ENCODE results near the gene STK32C.

Gene STK32C

GRCh38 chr10:132170561-132171361, 137.0 kb downstream of the STK32C start:
- in situ Hi-C loops (cut with MboI; ENCODE audit: low sequenced_read_pairs, unreplicated experiment) = no loop called here
- TF ChIP-seq CTCF (IDR thresholded peaks at IDR 0.05; ENCODE audit: borderline replicate concordance, control extremely low read depth, extremely low read depth, insufficient read depth, missing control alignments) = no peak
- DNase-seq (ENCODE audit: low spot score) = no peak

- no peak for DNase-seq (ENCODE audit: low spot score)
- no peak for TF ChIP-seq CTCF (IDR thresholded peaks at IDR 0.05; ENCODE audit: borderline replicate concordance, control extremely low read depth, extremely low read depth, insufficient read depth, missing control alignments)
- in situ Hi-C loops (cut with MboI; ENCODE audit: low sequenced_read_pairs, unreplicated experiment) = no loop called here
These were observed 137.8 kb downstream of the STK32C start for GRCh38 chr10:132169766-132170560.

- TF ChIP-seq CTCF (IDR thresholded peaks at IDR 0.05; ENCODE audit: borderline replicate concordance, control extremely low read depth, extremely low read depth, insufficient read depth, missing control alignments) = no peak
- DNase-seq (ENCODE audit: low spot score) = no peak
- in situ Hi-C loops (cut with MboI; ENCODE audit: low sequenced_read_pairs, unreplicated experiment) = no loop called here
These were observed 138.6 kb downstream of the STK32C start for GRCh38 chr10:132169031-132169765.

- no peak for TF ChIP-seq CTCF (IDR thresholded peaks at IDR 0.05; ENCODE audit: borderline replicate concordance, control extremely low read depth, extremely low read depth, insufficient read depth, missing control alignments)
- no peak for DNase-seq (ENCODE audit: low spot score)
These were observed 139.1 kb downstream of the STK32C start for GRCh38 chr10:132168571-132169030.

GRCh38 chr10:132167976-132168375, 139.8 kb downstream of the STK32C start:
- no peak for DNase-seq (ENCODE audit: low spot score)
- in situ Hi-C loops (cut with MboI; ENCODE audit: low sequenced_read_pairs, unreplicated experiment) = no loop called here
- TF ChIP-seq CTCF (IDR thresholded peaks at IDR 0.05; ENCODE audit: borderline replicate concordance, control extremely low read depth, extremely low read depth, insufficient read depth, missing control alignments) = no peak

More at GRCh38 chr10:132168571-132169030, 139.1 kb downstream of the STK32C start:
- in situ Hi-C loops (cut with MboI; ENCODE audit: low sequenced_read_pairs, unreplicated experiment) = no loop called here

GRCh38 chr10:132167041-132167674, 140.6 kb downstream of the STK32C start:
- TF ChIP-seq CTCF (IDR thresholded peaks at IDR 0.05; ENCODE audit: borderline replicate concordance, control extremely low read depth, extremely low read depth, insufficient read depth, missing control alignments) = no peak
- DNase-seq (ENCODE audit: low spot score) = no peak
- in situ Hi-C loops (cut with MboI; ENCODE audit: low sequenced_read_pairs, unreplicated experiment) = no loop called here

Data from GM13976 (cell line).